NCI-H2081 treated with DMSO at 0.1 percent for 48 hours (cell line): Measurements from ENCODE around the gene BTBD1.
"Not testable (repeated sequence)": the region's sequence is repeated elsewhere in the genome, so short reads cannot be mapped to it uniquely, and the experiment has no call there.

Source experiments
- DNase-seq: peaks from one replicate; lab custom pipeline; 2025; lab: John Stamatoyannopoulos, UW

The BTBD1 gene

GRCh38 chr15:83094583-83094982 lies 27.5 kb upstream of the BTBD1 start:
- DNase-seq = no peak

- DNase-seq = no peak
Observed at GRCh38 chr15:83092309-83092976, 25.4 kb upstream of the BTBD1 start.

- not testable (repeated sequence) for DNase-seq
Observed at GRCh38 chr15:83091965-83092308, 24.9 kb upstream of the BTBD1 start.

- no peak for DNase-seq
Observed at GRCh38 chr15:83090465-83090864, 23.4 kb upstream of the BTBD1 start.

GRCh38 chr15:83088876-83089275 lies 21.8 kb upstream of the BTBD1 start:
- DNase-seq = no peak

- DNase-seq = no peak
Observed at GRCh38 chr15:83087576-83087975, 20.5 kb upstream of the BTBD1 start.

GRCh38 chr15:83085864-83086552 lies 19.0 kb upstream of the BTBD1 start:
- not testable (repeated sequence) for DNase-seq

GRCh38 chr15:83085461-83085860 lies 18.4 kb upstream of the BTBD1 start:
- DNase-seq = not testable (repeated sequence)

- DNase-seq = no peak
Observed at GRCh38 chr15:83082730-83083386, 15.8 kb upstream of the BTBD1 start.

- DNase-seq = no peak
Observed at GRCh38 chr15:83081256-83082014, 14.4 kb upstream of the BTBD1 start.

GRCh38 chr15:83078712-83079111 lies 11.7 kb upstream of the BTBD1 start:
- DNase-seq = no peak

- no peak for DNase-seq
Observed at GRCh38 chr15:83077491-83078230, 10.6 kb upstream of the BTBD1 start.

GRCh38 chr15:83069211-83069642 lies 2.2 kb upstream of the BTBD1 start:
- DNase-seq = not testable (repeated sequence)

GRCh38 chr15:83068054-83068453 lies 1.0 kb upstream of the BTBD1 start:
- no peak for DNase-seq

GRCh38 chr15:83067638-83067962 lies 548 bp upstream of the BTBD1 start:
- DNase-seq = no peak

- DNase-seq = no peak
Observed at GRCh38 chr15:83066034-83066733, 868 bp downstream of the BTBD1 start.

- no peak for DNase-seq
Observed at GRCh38 chr15:83065431-83065830, 1.6 kb downstream of the BTBD1 start.

GRCh38 chr15:83064859-83065258 lies 2.2 kb downstream of the BTBD1 start:
- no peak for DNase-seq

GRCh38 chr15:83063551-83063950 lies 3.5 kb downstream of the BTBD1 start:
- DNase-seq = no peak

GRCh38 chr15:83062768-83063180 lies 4.3 kb downstream of the BTBD1 start:
- no peak for DNase-seq

GRCh38 chr15:83061680-83062079 lies 5.4 kb downstream of the BTBD1 start:
- no peak for DNase-seq
